HG02884 (cell line): ENCODE results near the gene DBF4B.

Source experiments
- ATAC-seq: cut with Tn5 transposase; IDR thresholded peaks from one replicate; pipeline ENCODE4 v1.9.1; 2021; ENCODE audit warnings: mild to moderate bottlenecking, moderate library complexity; ENCODE audit not compliant: unreplicated experiment

The DBF4B gene

DNA sequence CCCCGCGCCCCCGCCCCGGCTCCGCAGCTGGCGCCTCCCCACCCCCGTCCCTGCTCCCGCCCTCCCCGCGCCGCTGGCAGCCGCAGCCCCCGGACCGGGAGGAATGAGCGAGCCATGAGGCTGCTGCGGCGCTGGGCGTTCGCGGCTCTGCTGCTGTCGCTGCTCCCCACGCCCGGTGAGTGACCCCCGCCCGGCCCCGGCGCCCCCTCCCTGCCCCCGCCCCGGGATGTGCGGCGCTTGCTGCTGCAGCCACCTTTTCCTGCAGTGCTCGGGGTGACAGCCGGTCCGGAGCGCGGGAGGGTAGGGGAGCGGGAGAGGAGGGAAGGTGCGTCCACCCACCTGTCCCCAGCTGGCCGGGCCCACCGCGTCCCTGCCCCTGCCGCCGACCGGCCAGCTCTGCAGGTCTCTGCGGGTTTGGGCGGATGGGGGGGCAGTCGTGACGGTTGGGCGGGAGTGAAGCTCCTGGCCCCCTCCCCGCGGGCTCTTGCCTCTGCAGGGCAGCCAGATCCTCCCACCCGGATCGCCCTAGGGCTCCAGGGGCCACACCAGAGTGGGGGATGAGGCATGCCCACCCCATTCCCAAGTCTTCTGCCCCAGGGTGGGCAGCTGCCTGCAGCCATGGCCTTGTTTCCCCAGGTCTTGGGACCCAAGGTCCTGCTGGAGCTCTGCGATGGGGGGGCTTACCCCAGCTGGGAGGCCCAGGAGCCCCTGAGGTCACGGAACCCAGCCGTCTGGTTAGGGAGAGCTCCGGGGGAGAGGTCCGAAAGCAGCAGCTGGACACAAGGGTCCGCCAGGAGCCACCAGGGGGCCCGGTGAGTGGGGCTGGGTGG is 50.8 kb downstream of the DBF4B start:
- ATAC-seq, result no peak

GRCh38 chr17:44759916-44760243 is 51.4 kb downstream of the DBF4B start:
- ATAC-seq, result no peak

DNA sequence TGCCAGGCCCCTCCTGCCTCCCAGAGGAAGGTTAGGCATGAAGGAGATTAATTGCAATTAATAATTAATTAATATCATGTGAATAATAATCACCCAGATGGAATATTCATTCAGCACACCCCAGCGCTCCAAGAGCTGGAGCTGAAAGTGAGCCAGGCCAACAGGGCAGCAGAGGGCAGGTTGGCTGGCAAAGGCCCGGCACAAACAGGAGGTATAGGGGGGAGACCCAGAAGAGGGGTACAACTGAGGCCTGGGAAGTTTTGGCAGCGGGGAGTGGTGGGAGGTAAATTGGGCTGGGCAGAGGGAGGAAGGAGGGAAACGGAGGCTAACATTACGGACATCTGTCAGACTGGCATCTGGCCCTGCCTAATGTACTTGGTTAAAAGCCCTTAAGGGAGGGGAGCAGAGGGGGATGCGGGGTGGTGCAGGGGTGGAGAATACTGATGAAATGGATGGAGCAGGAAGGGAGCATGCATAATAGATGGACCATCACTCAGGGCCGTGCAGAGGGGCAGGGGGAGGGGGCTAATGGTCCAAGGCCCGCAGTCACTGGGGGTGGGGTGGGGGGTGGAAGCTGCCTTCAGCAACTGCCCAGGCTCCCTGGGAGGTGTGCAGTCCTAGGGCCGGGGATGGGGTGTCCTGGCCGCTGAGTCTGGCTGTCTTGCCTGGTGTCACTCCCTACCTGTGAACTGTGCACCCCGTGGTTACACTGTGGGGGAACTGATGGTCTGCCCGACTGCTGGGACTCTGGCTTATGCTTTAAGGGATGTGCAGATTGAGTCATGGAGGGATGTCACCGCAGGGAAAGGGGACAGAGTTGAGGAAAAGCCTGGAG is 52.2 kb downstream of the DBF4B start:
- ATAC-seq, result no peak

- ATAC-seq, result no peak
Measured at GRCh38 chr17:44761932-44762810, 53.7 kb downstream of the DBF4B start.

- ATAC-seq, result no peak
Measured at GRCh38 chr17:44763170-44763569, 54.7 kb downstream of the DBF4B start.

DNA sequence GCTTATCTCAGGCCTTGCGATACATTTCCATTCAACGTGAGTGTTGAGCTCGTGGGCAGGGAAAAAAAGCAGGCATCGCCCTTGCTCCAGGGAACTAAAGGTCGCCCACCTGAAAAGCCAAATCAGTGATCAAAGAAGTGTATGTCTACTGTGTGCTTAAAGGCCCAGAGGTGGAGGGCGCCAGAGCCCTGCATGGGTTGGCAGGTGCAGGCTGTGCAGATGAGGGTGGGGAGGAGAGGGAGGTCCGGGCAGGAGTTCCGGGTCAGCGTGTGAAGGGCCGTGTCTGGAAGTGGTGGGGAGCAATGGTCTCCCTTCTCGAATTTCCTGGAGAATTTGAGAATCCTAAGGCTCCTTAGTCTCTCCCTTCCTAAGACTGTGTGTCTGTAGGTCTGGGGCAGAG is 57.5 kb downstream of the DBF4B start:
- ATAC-seq, result no peak

DNA sequence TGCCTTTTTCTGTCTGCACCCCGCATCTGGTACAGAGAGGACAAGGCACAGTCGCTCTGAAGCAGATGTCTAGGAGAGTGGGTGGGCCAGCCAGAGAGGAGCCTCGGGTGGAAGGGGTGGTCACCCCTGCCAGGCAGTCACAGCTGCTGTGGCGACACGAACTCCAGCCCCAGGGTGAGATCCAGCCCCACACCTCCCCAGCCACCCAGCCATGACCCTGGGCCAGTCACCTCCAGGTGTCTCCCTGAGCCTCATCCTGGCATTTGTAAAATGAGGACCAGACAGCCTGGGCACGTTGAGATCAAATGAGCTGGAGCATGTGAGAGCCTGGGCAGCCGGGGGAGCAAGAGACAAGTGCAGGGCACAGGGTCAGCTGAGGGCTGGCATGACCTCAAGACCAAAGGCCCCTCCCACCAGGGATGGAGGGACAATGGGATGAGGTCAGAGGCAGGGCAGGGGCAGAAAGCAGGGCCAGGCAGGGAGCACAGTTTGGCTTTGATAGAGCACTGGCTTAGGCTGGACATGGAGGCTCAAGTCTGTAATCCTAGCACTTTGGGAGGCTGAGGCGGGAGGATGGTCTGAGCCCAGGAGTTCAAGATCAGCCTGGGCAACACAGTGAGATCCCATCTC is 58.1 kb downstream of the DBF4B start:
- ATAC-seq, result no peak

DNA sequence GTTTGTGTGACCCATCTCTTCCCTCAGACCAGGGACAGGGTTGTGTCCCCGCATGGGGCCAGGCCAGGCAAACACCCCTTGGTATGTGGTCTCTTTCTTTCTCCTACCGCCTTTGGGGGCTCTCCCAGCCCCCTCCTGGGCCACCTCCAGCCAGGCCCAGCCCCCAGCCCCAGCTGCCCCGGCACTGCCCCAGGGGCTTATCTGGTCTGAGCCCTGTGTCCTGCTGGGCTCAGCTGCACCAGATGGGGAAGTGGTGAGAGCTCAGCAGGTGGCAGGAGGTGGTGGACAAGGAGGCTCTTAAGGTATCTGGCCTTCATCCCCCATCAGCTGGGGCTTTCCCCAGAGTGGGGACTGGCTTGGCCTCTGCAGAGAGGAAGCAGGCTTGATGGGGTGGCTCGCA is 59.0 kb downstream of the DBF4B start:
- ATAC-seq, result no peak

- ATAC-seq, result no peak
Measured at GRCh38 chr17:44768505-44769142, 60.2 kb downstream of the DBF4B start.

- ATAC-seq, result no peak
Measured at GRCh38 chr17:44769230-44769629, 60.8 kb downstream of the DBF4B start.

GRCh38 chr17:44769647-44770084 is 61.2 kb downstream of the DBF4B start:
- no peak for ATAC-seq

- no peak for ATAC-seq
Measured at GRCh38 chr17:44770166-44770925, 61.9 kb downstream of the DBF4B start.

DNA sequence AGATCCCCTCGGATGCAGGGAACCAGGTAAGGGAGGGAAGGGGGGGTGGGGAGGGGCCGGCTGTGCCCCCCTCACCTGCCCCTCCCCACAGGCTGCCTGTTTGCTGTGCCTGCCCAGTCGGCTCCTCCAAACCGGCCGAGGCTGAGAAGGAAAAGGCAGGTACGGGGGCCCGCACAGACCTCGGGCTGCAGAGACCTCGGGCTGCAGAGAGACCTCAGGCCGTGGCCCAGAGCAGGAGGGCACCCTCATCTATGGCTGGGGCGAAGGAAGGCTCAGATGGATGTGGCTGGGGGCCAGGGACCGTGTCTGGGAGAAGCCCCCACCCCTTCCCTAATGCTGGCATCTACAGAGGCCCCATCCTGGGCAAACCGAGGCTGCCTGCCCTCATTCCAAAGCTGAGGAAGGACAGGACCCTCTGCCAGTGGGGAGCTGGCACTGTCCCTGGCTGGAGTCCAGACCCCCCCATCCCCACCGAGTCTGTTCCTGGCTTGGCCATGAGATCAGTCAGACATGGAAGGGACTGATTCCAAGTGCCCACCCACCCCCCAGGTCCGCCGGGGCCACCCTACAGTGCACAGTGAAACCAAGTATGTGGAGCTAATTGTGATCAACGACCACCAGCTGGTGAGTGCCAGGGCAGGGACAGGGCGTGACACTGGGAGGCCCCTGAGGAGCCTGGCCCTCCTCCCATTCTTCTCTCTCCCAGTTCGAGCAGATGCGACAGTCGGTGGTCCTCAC is 64.0 kb downstream of the DBF4B start:
- ATAC-seq, result no peak

GRCh38 chr17:44773140-44773539 is 64.7 kb downstream of the DBF4B start:
- ATAC-seq, result no peak

DNA sequence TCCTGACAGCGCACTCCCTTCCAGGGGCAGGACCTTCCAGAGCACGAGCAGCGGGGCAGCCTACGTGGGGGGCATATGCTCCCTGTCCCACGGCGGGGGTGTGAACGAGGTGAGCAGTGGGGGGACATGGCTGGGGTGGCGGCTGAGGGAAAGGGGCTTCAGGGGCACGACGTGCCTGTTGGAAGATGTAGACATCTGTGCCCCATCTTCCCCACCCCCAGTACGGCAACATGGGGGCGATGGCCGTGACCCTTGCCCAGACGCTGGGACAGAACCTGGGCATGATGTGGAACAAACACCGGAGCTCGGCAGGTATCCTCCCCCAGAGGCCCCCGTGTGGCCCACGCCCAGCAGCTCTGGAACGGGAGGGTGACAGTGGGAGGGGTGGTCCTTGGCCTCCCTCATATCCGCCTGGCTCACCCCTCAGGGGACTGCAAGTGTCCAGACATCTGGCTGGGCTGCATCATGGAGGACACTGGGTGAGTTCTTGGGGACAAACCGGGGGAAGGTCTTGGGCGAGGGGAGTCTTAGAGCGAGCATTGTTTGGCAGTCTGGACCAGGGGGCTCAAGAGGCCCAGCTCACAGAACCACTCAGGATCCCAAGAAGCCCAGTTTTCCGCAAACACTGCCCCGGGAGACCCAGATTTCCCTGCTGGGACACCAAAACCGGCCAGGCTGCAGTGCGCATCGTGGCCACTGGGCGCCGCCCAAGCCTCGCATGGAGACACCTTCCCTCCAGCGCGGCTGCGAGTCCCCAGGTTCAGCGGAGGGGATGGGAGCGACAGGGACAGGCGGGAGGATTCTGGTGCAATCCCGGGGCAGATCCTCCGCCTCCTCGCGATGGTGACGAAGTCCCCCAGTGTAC is 66.0 kb downstream of the DBF4B start:
- ATAC-seq, result peak; percentile 19

GRCh38 chr17:44775136-44775837 is 66.8 kb downstream of the DBF4B start:
- ATAC-seq, result peak; percentile 89
